ENCODE data around the gene DPM3.
"Not testable (repeated sequence)": the region's sequence is repeated elsewhere in the genome, so short reads cannot be mapped to it uniquely, and the experiment has no call there.

Gene DPM3

GRCh38 chr1:155174324-155175280, 34.3 kb upstream of the DPM3 start:
- peak; percentile 67 for DNase-seq

- DNase-seq = peak; percentile 77
These were observed 33.4 kb upstream of the DPM3 start, which contains the start of gene TRIM46 for GRCh38 chr1:155173478-155174323. Gene TRIM46 (plus strand): TSS chr1:155173849. CDS start chr1:155173967, 118 bp downstream.

GRCh38 chr1:155172732-155173477, 32.6 kb upstream of the DPM3 start, which contains the start of gene KRTCAP2:
Gene KRTCAP2 (minus strand): TSS chr1:155173304. CDS start chr1:155173224, 80 bp downstream.
- peak; percentile 97 for DNase-seq

- no peak for DNase-seq
These were observed 31.8 kb upstream of the DPM3 start for GRCh38 chr1:155171836-155172731.

- DNase-seq = no peak
These were observed 30.5 kb upstream of the DPM3 start for GRCh38 chr1:155170806-155171205.

GRCh38 chr1:155170101-155170785, 29.9 kb upstream of the DPM3 start:
- DNase-seq = no peak

- DNase-seq = no peak
These were observed 29.2 kb upstream of the DPM3 start for GRCh38 chr1:155169541-155169940.

- DNase-seq = no peak
These were observed 28.3 kb upstream of the DPM3 start for GRCh38 chr1:155168456-155169210.

GRCh38 chr1:155168105-155168445, 27.7 kb upstream of the DPM3 start:
- not testable (repeated sequence) for DNase-seq

- DNase-seq = peak; percentile 86
These were observed 27.1 kb upstream of the DPM3 start for GRCh38 chr1:155167166-155168104.

- peak; percentile 40 for DNase-seq
These were observed 26.3 kb upstream of the DPM3 start for GRCh38 chr1:155166471-155167165.

GRCh38 chr1:155166051-155166470, 25.7 kb upstream of the DPM3 start:
- no peak for DNase-seq

GRCh38 chr1:155164625-155165024, 24.3 kb upstream of the DPM3 start:
- not testable (repeated sequence) for DNase-seq

- not testable (repeated sequence) for DNase-seq
These were observed 23.5 kb upstream of the DPM3 start for GRCh38 chr1:155163785-155164184.

GRCh38 chr1:155162631-155163030, 22.3 kb upstream of the DPM3 start:
- DNase-seq = not testable (repeated sequence)

- DNase-seq = no peak
These were observed 19.8 kb upstream of the DPM3 start for GRCh38 chr1:155160128-155160527.

GRCh38 chr1:155158991-155159390, 18.7 kb upstream of the DPM3 start:
- no peak for DNase-seq

- not testable (repeated sequence) for DNase-seq
These were observed 15.8 kb upstream of the DPM3 start for GRCh38 chr1:155155996-155156643.
